ENCODE data around the gene FOXK2. TPM values are rescaled to one million over a fixed set of nuclear protein-coding genes. Genes with fewer than 3 reads are reported as not detected.

The FOXK2 gene
- total RNA-seq, 1 experiment from 2014 or later = 31.5 TPM

DNA sequence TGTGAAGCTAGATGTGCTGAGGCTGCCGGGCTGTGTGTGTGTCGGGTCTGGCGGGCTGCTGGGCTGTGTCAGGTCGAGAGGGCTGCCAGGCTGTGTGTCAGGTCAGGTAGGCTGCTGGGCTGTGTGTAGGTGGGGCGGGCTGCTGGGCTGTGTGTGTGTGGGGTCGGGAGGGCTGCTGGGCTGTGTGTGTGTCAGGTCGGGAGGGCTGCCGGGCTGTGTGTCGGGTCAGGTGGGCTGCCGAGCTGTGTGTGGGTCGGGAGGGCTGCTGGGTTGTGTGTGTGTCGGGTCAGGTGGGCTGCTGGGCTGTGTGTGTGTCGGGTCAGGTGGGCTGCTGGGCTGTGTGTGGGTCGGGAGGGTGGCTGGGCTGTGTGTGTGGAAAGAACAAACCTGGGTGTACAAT is 120.1 kb downstream of the FOXK2 start:
- DNase-seq (ENCODE audit: low read depth) = no peak

- no peak for DNase-seq (ENCODE audit: low read depth)
Observed at GRCh38 chr17:82640036-82640435, 120.5 kb downstream of the FOXK2 start.

DNA sequence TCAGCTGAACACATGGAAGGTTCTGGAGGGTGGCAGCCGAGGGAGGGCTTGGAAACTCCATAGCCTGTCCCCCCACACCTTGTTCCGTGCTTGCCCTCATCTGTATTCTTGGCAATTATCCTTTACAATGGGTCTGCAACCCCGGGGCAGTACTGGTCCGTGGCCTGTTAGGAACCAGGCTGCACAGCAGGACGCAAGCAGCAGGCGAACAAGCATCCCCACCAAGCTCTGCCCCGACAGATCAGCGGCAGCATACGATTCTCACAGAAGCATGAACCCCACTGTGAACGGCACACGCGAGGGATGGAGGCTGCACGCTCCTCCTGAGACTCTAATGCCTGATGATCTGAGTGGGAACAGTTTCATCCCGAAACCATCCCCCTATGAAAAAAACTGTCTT is 122.5 kb downstream of the FOXK2 start:
- no peak for DNase-seq (ENCODE audit: low read depth)

- DNase-seq (ENCODE audit: low read depth) = no peak
Observed at GRCh38 chr17:82644148-82644547, 124.6 kb downstream of the FOXK2 start.

DNA sequence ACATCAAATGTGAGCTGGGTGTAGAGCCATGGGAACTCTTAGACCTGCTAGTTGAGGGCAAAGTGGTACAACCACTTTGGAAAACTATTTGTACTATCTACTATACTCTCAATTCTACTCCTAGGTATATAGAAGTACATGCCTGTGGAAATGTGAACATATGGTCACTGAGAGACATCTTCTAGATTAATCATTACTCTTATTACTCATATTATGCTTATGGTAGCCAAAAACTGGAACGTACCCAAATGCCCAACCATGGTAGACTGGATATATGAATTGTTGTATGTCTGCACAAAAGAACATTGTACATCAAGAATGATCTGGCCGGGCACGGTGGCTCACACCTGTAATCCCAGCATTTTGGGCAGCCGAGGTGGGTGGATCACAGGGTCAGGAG is 126.0 kb downstream of the FOXK2 start:
- peak; percentile 13 for DNase-seq (ENCODE audit: low read depth)

GRCh38 chr17:82647593-82648164 is 128.1 kb downstream of the FOXK2 start:
- no peak for DNase-seq (ENCODE audit: low read depth)

DNA sequence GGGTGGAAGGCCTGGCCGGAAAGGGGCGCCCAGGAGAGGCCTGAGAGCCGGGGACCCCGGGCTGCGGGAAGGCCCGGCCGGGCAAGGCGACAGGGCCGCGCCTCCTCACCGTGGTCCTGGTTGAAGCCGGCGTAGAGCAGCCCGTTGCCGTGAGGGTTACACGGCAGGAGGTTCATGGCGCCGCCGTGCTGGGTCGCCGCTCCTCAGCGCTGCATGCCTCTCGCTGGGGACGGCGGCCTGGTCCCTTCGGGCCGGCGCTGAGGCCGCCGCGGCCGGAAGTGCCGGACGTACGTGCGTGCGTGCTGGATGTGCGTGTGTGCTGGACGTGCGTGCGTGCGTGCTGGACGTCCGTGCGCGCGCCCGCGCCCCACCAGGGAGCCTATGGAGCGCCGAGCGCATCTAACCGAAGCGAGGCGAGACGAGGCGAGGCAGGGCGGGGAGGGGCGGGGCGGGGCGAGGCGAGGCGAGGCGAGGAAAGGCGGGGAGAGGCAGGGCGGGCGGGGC is 128.7 kb downstream of the FOXK2 start, which contains the start of gene WDR45B:
TSS of gene WDR45B (minus strand) at position 280 of the 504 bp plus-strand sequence. CDS start at position 176, 104 bp downstream.
- DNase-seq (ENCODE audit: low read depth) = peak; percentile 96

GRCh38 chr17:82648742-82649331 is 129.3 kb downstream of the FOXK2 start:
- no peak for DNase-seq (ENCODE audit: low read depth)

- DNase-seq (ENCODE audit: low read depth) = no peak
Observed at GRCh38 chr17:82649501-82650261, 130.1 kb downstream of the FOXK2 start.

GRCh38 chr17:82650723-82651122 is 131.2 kb downstream of the FOXK2 start:
- no peak for DNase-seq (ENCODE audit: low read depth)

- DNase-seq (ENCODE audit: low read depth) = no peak
Observed at GRCh38 chr17:82653651-82654528, 134.4 kb downstream of the FOXK2 start.

Other genes with a start within 250 kb of the FOXK2 start
- 38.9 and 51.3 TPM in 2 replicates for gene CSNK1D, start 246.0 kb upstream of the FOXK2 start, total RNA-seq (2014; rRNA removed)
- gene CD7, start 202.1 kb upstream of the FOXK2 start, total RNA-seq (2014; rRNA removed) = 0.92 and 1.6 TPM in 2 replicates
- gene SECTM1, start 186.0 kb upstream of the FOXK2 start, total RNA-seq (2014; rRNA removed) = 139 and 147 TPM in 2 replicates
- gene TEX19, start 160.5 kb upstream of the FOXK2 start, total RNA-seq (2014; rRNA removed) = 0.06 TPM in 2 replicates
- gene UTS2R, start 148.0 kb upstream of the FOXK2 start, total RNA-seq (2014; rRNA removed) = 0.11 TPM in 1 of 2 replicates, not detected in the other
- 12.0 and 14.6 TPM in 2 replicates for gene HEXD, start 101.4 kb upstream of the FOXK2 start, total RNA-seq (2014; rRNA removed)
- 28.7 and 45.0 TPM in 2 replicates for gene OGFOD3, start 101.1 kb upstream of the FOXK2 start, total RNA-seq (2014; rRNA removed)
- gene CYBC1, start 69.0 kb upstream of the FOXK2 start, total RNA-seq (2014; rRNA removed) = 83.5 and 107 TPM in 2 replicates
- gene NARF, start 61.0 kb upstream of the FOXK2 start, total RNA-seq (2014; rRNA removed) = 62.7 and 62.8 TPM in 2 replicates
- gene WDR45B, start 128.7 kb downstream of the FOXK2 start, total RNA-seq (2014; rRNA removed) = 90.8 and 116 TPM in 2 replicates
- gene RAB40B, start 179.0 kb downstream of the FOXK2 start, total RNA-seq (2014; rRNA removed) = 15.6 and 17.9 TPM in 2 replicates
- 32.1 and 37.7 TPM in 2 replicates for gene FN3KRP, start 197.0 kb downstream of the FOXK2 start, total RNA-seq (2014; rRNA removed)
- gene FN3K, start 215.9 kb downstream of the FOXK2 start, total RNA-seq (2014; rRNA removed) = 0.23 and 3.1 TPM in 2 replicates
- gene TBCD, start 232.3 kb downstream of the FOXK2 start, total RNA-seq (2014; rRNA removed) = 27.0 and 46.2 TPM in 2 replicates